Activated gamma-delta T cell treated with Interleukin-2 at 50 U/mL for 16 hours (primary cell): ENCODE results near the gene RASA2.
"Not testable (repeated sequence)": the region's sequence is repeated elsewhere in the genome, so short reads cannot be mapped to it uniquely, and the experiment has no call there.

ENCODE experiments used
- DNase-seq: peaks from one replicate; pipeline ENCODE4 v3.0.0-alpha.2; 2020

The RASA2 gene

GRCh38 chr3:141498598-141499223 lies 11.9 kb downstream of the RASA2 start:
- DNase-seq, result peak; percentile 83

GRCh38 chr3:141499284-141499683 lies 12.5 kb downstream of the RASA2 start:
- no peak for DNase-seq

- no peak for DNase-seq
Measured at GRCh38 chr3:141499965-141500364, 13.1 kb downstream of the RASA2 start.

- no peak for DNase-seq
Measured at GRCh38 chr3:141500397-141500796, 13.6 kb downstream of the RASA2 start.

- no peak for DNase-seq
Measured at GRCh38 chr3:141505166-141505565, 18.3 kb downstream of the RASA2 start.

- DNase-seq, result no peak
Measured at GRCh38 chr3:141506071-141506470, 19.2 kb downstream of the RASA2 start.

- no peak for DNase-seq
Measured at GRCh38 chr3:141507392-141508066, 20.7 kb downstream of the RASA2 start.

GRCh38 chr3:141508067-141508436 lies 21.2 kb downstream of the RASA2 start:
- DNase-seq, result no peak

GRCh38 chr3:141511361-141511760 lies 24.5 kb downstream of the RASA2 start:
- no peak for DNase-seq

- no peak for DNase-seq
Measured at GRCh38 chr3:141514382-141514781, 27.6 kb downstream of the RASA2 start.

GRCh38 chr3:141519587-141519986 lies 32.8 kb downstream of the RASA2 start:
- DNase-seq, result no peak

- DNase-seq, result no peak
Measured at GRCh38 chr3:141521781-141522180, 35.0 kb downstream of the RASA2 start.

- no peak for DNase-seq
Measured at GRCh38 chr3:141523615-141524375, 37.0 kb downstream of the RASA2 start.

GRCh38 chr3:141524988-141525387 lies 38.2 kb downstream of the RASA2 start:
- no peak for DNase-seq

GRCh38 chr3:141525814-141526213 lies 39.0 kb downstream of the RASA2 start:
- no peak for DNase-seq

GRCh38 chr3:141526709-141527108 lies 39.9 kb downstream of the RASA2 start:
- DNase-seq, result no peak

GRCh38 chr3:141528800-141529199 lies 42.0 kb downstream of the RASA2 start:
- DNase-seq, result no peak

- DNase-seq, result no peak
Measured at GRCh38 chr3:141529256-141529655, 42.4 kb downstream of the RASA2 start.

GRCh38 chr3:141529717-141530414 lies 43.0 kb downstream of the RASA2 start:
- no peak for DNase-seq

GRCh38 chr3:141530415-141530768 lies 43.6 kb downstream of the RASA2 start:
- no peak for DNase-seq

- DNase-seq, result no peak
Measured at GRCh38 chr3:141532609-141533008, 45.8 kb downstream of the RASA2 start.

GRCh38 chr3:141536017-141536416 lies 49.2 kb downstream of the RASA2 start:
- not testable (repeated sequence) for DNase-seq

- DNase-seq, result no peak
Measured at GRCh38 chr3:141537856-141538255, 51.0 kb downstream of the RASA2 start.
